ENCODE results near the gene ATP8A1. TPM values are rescaled to one million over a fixed set of nuclear protein-coding genes. Genes with fewer than 3 reads are reported as not detected.
A peak's percentile ranks its signal among the peaks of the same experiment; 100 is the strongest.
"Not testable (repeated sequence)": the region's sequence is repeated elsewhere in the genome, so short reads cannot be mapped to it uniquely, and the experiment has no call there.

ATP8A1 gene
- total RNA-seq, 4 donors from 2014 or later, result 10.5 to 37.0 (median 16.4) TPM

DNA sequence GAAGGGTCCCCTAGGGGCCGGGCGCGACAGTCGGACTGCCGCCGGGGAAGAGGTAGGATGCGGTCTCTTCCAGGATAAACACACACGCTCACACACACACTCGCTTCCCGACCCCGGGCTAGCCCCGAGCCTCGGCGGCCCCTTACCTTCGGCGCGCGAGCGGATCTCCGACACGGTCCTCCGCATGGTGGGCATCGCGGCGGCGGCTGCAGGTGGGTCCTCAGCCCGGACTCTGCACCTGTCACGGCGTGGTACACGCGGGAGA lies 294 bp downstream of the ATP8A1 start:
- ATAC-seq (ENCODE audit: low FRiP score) (no peak), DNase-seq (ENCODE audit: low spot score) (no peak)
- TF ChIP-seq CTCF (IDR thresholded peaks at IDR 0.05), result no peak

GRCh38 chr4:42655921-42656678 lies 805 bp downstream of the ATP8A1 start:
- no peak for TF ChIP-seq CTCF (IDR thresholded peaks at IDR 0.05)
- ATAC-seq (ENCODE audit: low FRiP score) (peak; percentile 1), DNase-seq (ENCODE audit: low spot score) (peak; percentile 27)

DNA sequence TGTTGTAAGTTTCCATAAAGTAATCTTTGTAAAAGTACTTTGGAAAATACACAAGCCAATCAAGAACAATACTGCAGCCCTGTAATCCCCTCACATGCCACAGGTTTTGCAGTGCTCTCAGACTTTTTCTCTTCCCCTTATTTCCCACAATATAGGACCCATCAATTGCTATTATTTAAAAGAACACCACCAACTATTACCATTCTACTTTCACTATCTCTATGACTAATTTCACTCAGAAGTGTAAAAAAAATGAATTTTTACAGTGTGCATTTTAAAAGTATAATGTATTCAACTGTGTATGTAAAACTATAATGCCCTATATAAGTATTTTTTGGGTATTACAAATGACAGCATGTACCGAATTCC lies 1.7 kb downstream of the ATP8A1 start:
- no peak for ATAC-seq (ENCODE audit: low FRiP score)
- no peak for TF ChIP-seq CTCF (IDR thresholded peaks at IDR 0.05)
- DNase-seq (ENCODE audit: low spot score), result no peak

DNA sequence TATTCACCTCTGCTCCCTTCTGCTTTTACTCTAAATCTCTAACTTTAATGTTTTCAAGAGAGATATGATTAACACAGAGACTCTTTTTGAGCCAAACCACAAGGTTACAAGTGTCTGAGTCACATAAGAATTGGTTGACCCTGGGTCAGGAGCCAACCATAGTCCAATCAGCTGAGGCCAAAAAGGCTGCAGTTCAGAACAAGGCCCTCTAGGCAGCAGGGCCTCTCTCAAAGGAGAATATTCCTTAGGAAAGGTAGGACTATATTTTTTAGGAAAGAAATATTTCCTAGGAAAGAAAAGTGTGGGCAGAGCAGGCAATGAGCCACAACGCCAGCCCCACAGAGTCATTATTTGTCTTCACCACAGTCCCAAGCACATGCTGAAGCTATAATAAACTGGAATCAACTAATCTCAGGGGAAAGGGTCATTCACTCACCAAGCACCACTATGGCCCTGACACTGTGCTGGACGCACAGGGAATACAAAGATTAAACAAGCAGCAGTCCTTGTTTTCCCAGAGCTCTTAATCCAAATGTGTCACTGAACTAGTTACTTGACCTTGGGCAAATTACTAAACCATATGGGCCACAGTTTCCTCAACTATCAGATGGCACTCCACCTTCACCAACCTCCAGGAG lies 2.2 kb downstream of the ATP8A1 start:
- no peak for TF ChIP-seq CTCF (IDR thresholded peaks at IDR 0.05)
- ATAC-seq (ENCODE audit: low FRiP score) (peak; percentile 33), DNase-seq (ENCODE audit: low spot score) (no peak)

DNA sequence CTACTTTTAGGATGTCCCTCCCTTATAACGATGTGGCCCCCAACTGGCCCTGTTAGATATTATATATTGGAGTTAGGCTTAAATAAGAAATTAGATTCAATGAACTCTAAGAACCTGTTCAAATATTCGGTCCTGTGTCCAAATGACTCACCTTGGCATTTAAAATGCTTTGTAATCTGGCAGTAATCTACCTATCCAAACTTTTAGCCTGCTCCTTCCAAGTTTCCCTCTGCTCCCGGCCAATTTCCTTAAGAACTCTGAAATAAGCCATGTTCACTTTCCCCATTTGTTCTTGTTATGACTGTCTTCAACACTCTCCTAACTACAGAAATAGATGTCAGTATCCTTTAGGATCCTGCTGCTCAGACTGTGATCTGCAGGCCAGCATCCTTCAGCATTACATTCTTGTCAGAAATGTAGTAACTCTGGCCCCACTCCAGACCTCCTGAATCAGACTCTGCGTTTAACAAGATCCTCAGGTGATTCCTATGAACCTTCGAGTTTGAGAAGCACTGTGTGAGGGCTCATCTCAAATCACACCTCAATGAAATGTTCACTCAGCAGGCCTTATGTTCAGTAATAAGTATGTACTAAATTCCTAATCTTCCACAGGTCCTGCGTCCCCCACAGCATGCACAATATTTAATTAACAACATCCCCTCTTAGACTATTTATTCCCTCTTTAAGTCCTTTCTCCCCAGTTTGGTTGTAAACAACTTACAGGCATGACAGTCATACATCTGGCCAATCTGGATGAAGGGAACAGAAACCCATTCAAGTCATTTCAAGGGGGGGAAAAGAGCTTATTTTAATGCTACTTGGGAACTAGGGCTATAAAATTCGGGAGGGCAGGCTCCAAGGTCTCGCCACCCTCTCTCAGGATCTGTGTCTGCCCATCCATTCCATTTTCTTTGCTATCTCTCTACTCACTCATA lies 3.0 kb downstream of the ATP8A1 start:
- no peak for TF ChIP-seq CTCF (IDR thresholded peaks at IDR 0.05)
- ATAC-seq (ENCODE audit: low FRiP score) (no peak), DNase-seq (ENCODE audit: low spot score) (no peak)

GRCh38 chr4:42652529-42653231 lies 4.2 kb downstream of the ATP8A1 start:
- ATAC-seq (ENCODE audit: low FRiP score); DNase-seq (ENCODE audit: low spot score): not testable (repeated sequence)

GRCh38 chr4:42649870-42650269 lies 7.0 kb downstream of the ATP8A1 start:
- ATAC-seq (ENCODE audit: low FRiP score) (no peak), DNase-seq (ENCODE audit: low spot score) (no peak)
- TF ChIP-seq CTCF (IDR thresholded peaks at IDR 0.05), result no peak
